ENCODE data around the gene DRC1.
"Not testable (repeated sequence)": the region's sequence is repeated elsewhere in the genome, so short reads cannot be mapped to it uniquely, and the experiment has no call there.

DRC1 gene

DNA sequence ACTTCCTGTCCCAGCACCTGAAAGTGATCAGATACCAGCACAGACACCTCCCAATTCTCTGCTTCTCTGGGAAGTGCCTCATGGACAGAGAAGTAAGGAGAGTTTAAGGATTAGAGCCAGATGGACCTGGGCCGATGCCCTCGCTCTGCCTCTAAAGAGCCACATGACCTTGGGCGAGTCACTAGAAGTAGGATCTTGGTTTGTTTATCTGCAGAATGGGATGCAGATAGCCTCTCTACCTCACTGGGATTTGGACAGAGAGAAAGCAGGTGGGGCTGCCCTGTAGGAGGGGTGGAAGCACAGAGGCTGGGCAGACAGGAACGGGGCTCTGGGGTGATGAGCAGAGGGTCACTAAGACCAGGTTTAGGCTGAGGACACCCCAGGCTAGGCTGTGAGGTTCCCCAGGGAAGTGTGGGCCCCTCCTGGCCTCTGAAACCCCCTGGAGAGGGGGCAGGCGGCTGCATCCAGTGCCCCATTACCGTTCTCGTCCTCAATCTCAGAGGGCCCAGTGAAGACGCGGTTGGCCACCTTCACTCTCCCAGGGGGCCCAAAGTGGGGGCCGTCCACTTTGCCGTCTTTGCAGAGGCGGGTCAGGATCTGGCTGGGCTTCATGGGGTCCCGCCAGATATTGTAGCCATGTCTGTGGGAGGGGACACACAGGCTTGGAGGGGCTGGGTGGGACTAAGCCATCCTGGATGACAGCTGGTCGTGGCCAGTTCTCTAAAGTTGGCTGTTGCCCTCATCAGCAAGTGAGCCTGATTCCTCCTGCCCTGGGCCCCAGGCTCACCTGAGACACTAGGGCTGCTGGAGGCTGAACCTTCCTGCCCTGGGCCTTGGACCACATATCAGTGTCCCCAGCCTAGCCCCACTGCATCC lies 62.9 kb downstream of the DRC1 start:
- no peak for DNase-seq (ENCODE audit: low read depth)
- TF ChIP-seq, protein P1, sequence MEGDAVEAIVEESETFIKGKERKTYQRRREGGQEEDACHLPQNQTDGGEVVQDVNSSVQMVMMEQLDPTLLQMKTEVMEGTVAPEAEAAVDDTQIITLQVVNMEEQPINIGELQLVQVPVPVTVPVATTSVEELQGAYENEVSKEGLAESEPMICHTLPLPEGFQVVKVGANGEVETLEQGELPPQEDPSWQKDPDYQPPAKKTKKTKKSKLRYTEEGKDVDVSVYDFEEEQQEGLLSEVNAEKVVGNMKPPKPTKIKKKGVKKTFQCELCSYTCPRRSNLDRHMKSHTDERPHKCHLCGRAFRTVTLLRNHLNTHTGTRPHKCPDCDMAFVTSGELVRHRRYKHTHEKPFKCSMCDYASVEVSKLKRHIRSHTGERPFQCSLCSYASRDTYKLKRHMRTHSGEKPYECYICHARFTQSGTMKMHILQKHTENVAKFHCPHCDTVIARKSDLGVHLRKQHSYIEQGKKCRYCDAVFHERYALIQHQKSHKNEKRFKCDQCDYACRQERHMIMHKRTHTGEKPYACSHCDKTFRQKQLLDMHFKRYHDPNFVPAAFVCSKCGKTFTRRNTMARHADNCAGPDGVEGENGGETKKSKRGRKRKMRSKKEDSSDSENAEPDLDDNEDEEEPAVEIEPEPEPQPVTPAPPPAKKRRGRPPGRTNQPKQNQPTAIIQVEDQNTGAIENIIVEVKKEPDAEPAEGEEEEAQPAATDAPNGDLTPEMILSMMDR (IDR thresholded peaks at IDR 0.05; ENCODE audit: low read depth, low read length, missing control alignments), result no peak
- H3K4me3 ChIP-seq (ENCODE audit: low read depth, low read length), result no peak overlapping the region
- in situ Hi-C loops (cut with HindIII; ENCODE audit: low sequenced_read_pairs), result no loop called here

DNA sequence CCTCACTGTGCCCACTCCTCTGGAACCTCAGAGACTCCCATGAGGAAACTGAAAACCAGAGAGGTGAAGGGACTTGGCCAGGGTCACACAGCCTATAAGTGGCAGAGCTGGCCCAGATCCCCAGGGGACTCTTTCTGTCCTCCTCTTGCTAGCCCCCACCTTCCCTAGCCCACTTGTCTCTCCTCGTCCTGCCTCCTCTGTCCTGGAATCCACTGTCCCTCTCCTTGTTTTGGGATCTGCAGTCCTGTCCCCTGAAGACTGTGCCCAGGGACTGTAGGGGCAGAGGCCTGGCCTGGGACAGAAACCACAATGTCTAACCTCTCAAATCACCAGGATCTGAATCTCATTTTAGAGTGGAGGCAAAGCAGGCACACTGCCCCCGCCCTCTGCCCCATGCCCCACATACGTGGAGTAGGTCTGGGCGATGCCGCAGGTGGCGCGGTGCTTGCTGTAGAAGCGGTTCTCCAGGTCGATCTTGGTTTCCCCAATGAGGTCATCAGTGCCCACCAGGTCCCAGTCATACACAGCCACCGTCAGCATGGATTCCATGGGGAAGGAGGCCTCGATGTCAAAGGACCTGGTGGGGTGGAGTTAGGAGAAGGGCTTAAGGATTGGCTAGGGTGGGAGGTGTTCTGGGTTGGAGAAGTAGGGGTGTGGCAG lies 63.7 kb downstream of the DRC1 start:
- in situ Hi-C loops (cut with HindIII; ENCODE audit: low sequenced_read_pairs), result no loop called here
- no peak for DNase-seq (ENCODE audit: low read depth)

DNA sequence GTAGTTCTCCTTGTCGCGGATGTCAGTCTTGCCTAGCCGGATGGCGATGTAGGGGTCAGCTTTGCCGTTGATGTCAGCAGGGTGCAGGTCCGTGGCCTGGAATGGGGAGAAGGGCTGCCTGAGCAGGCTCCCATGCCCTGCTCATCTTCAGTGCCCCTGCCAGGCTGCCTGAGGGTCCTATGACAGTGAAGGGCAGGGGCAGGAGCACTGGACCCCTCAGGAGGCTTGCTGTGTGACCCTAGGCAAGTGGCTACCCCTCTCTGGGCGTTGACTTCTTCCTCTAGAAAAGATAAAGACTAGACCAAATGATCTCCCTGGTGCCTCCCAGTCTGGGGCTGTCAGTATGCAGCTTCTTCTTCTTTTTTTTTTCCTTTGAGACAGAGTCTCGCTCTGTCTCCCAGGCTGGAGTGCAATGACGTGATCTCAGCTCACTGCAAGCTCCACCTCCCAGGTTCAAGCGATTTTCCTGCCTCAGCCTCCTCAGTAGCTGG lies 64.3 kb downstream of the DRC1 start:
- in situ Hi-C loops (cut with HindIII; ENCODE audit: low sequenced_read_pairs), result no loop called here
- no peak overlapping the region for H3K4me3 ChIP-seq (ENCODE audit: low read depth, low read length)
- TF ChIP-seq, protein P1 (IDR thresholded peaks at IDR 0.05; ENCODE audit: low read depth, low read length, missing control alignments), result no peak
- no peak for DNase-seq (ENCODE audit: low read depth)

More for the DNA sequence above, 63.7 kb downstream of the DRC1 start:
- H3K4me3 ChIP-seq (ENCODE audit: low read depth, low read length), result no peak overlapping the region
- TF ChIP-seq, protein P1 (IDR thresholded peaks at IDR 0.05; ENCODE audit: low read depth, low read length, missing control alignments), result no peak

DNA sequence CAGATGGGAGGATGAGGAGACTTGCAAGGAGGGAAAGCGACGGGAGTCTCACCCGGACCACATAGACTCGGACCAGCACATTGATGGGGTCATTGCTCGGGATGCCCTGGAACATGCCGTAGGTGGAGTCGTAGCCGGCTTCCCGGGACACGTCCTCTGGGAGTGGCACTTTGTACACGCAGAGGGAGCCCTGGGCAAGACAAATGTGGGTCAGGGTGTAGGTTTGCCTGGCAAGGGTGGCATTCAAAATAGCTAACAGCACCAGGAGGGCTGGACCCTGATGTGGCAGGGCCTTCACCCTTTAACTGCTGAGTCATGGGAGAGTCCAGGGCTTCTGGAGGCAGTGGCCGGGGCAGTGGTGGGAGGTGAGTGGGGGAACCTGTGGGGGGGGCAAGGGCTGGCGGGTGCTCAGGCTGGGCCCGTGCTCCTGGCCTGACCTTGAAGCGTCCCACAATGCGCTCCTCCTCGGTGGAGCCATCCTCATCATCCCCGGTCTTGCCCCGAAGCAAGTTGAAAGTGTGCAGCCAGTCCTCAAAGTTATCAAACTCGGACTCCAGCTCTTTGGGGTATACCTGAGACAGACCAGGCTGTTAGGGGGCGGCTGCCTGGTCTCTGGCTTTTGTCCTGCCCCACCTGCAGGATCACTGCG lies 65.1 kb downstream of the DRC1 start:
- in situ Hi-C loops (cut with HindIII; ENCODE audit: low sequenced_read_pairs), result no loop called here
- TF ChIP-seq, protein P1 (IDR thresholded peaks at IDR 0.05; ENCODE audit: low read depth, low read length, missing control alignments), result no peak
- H3K4me3 ChIP-seq (ENCODE audit: low read depth, low read length), result no peak overlapping the region
- no peak for DNase-seq (ENCODE audit: low read depth)

DNA sequence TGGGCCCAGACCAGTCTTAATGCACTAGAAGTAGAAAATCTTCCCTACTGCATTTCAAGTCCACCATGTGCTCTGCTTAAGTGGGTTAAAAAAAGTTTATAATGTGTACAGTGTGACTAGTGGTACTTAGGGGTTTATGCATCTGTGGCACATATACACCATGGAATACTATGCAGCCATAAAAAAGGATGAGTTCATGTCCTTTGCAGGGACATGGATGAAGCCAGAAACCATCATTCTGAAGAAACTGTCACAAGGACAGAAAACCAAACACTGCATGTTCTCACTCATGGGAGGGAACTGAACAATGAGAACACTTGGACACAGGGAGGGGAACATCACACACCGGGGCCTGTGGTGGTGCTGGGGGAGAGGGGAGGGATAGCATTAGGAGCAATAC lies 66.8 kb downstream of the DRC1 start:
- H3K4me3 ChIP-seq (ENCODE audit: low read depth, low read length); DNase-seq (ENCODE audit: low read depth); in situ Hi-C loops (cut with HindIII; ENCODE audit: low sequenced_read_pairs): not testable (repeated sequence)

DNA sequence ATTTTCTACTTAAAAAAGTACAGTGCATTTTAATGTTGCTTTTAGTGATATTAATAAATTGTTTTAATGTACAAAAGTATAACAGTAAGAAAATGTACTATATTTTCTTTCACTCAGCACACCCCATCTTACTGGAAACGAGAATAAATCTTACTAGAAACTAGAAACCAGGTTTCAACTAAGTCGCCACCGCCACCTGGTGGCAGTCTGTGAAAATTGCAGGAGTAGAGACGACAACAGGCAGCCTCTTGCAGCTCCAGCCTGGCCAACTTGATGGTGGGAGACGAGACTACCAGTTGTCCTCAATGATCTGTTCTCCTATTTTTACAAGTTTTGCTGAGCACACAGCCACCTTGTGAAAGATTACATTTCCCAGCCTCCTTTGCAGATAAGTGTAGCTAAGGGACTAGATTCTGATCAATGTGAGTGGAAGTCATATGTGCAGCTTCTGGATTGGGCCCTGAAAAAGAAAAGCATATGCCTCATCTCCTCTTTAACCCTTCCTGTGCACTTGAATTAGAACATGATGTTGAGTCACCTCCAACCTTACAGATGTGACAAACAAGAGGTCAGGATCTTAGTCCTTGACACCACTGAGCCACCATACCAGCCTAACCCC lies 67.5 kb downstream of the DRC1 start:
- in situ Hi-C loops (cut with HindIII; ENCODE audit: low sequenced_read_pairs), result no loop called here
- no peak for DNase-seq (ENCODE audit: low read depth)
- TF ChIP-seq, protein P1 (IDR thresholded peaks at IDR 0.05; ENCODE audit: low read depth, low read length, missing control alignments), result peak; percentile 63
- H3K4me3 ChIP-seq (ENCODE audit: low read depth, low read length), result no peak overlapping the region
